ENCODE measurements around the gene HIGD1B. TPM values are rescaled to one million over a fixed set of nuclear protein-coding genes. Genes with fewer than 3 reads are reported as not detected.

The HIGD1B gene
- total RNA-seq, 2 experiments from 2014 or later = not detected

GRCh38 chr17:44840274-44840673 lies 7.4 kb upstream of the HIGD1B start:
- Histone ChIP-seq H2AFZ (ENCODE audit: low read length) (no peak overlapping the region), H4K20me1 (ENCODE audit: insufficient read depth, low read length) (no peaks in the 10 kb centered on the region), H3K36me3 (ENCODE audit: insufficient read depth, low read length) (no peaks in the 10 kb centered on the region), H3K9me3 (ENCODE audit: low read length) (no peaks in the 10 kb centered on the region), H3K9me2 (ENCODE audit: insufficient read depth, low read length) (no peaks in the 10 kb centered on the region), H3K79me2 (ENCODE audit: insufficient read depth, low read depth, low read length) (no peaks in the 10 kb centered on the region), H3K4me1 (ENCODE audit: insufficient read depth, low read length, poor library complexity, severe bottlenecking) (no peaks in the 10 kb centered on the region), H3K4me3 (ENCODE audit: low read depth, low read length, poor library complexity, severe bottlenecking) (no peak overlapping the region), H3K27ac (ENCODE audit: low read depth, low read length, poor library complexity, severe bottlenecking) (no peak overlapping the region), H3K4me2 (ENCODE audit: low read length) (no peak overlapping the region)
- no TSS peak for BruUV-seq (replicated peaks)
- no peak for TF ChIP-seq CTCF (conservative IDR thresholded peaks at IDR 0.05; ENCODE audit: low read length)
- TF ChIP-seq EZH2phosphoT487 (IDR thresholded peaks at IDR 0.05; ENCODE audit: borderline replicate concordance, low read depth, low read length) = no peak
- CTCF ChIA-PET (ENCODE audit: unreplicated experiment) = interaction anchor here (1.2 kb wide), 1 partner anchor 65 kb away, joined by 5 read pairs; no protein-coding TSS in a partner anchor
- POLR2A ChIA-PET = no interaction called here
- DNase-seq (ENCODE audit: low spot score) = no peak
- intact Hi-C loops (cut with micrococcal nuclease; ENCODE audit: unreplicated experiment) = no loop called here

GRCh38 chr17:44840936-44841335 lies 6.7 kb upstream of the HIGD1B start:
- DNase-seq (ENCODE audit: low spot score) = no peak
- H3K4me2 ChIP-seq (ENCODE audit: low read length) = no peak overlapping the region
- CTCF ChIA-PET (ENCODE audit: unreplicated experiment) = interaction anchor here (1.2 kb wide), 1 partner anchor 65 kb away, joined by 5 read pairs; no protein-coding TSS in a partner anchor
- H3K4me1 ChIP-seq (ENCODE audit: insufficient read depth, low read length, poor library complexity, severe bottlenecking) = no peaks in the 10 kb centered on the region
- intact Hi-C loops (cut with micrococcal nuclease; ENCODE audit: unreplicated experiment) = no loop called here
- H2AFZ ChIP-seq (ENCODE audit: low read length) = no peak overlapping the region
- H4K20me1 ChIP-seq (ENCODE audit: insufficient read depth, low read length) = no peaks in the 10 kb centered on the region
- POLR2A ChIA-PET = interaction anchor here (0.7 kb wide), 1 partner anchor 518 kb away, joined by 3 read pairs; no protein-coding TSS in a partner anchor
- H3K79me2 ChIP-seq (ENCODE audit: insufficient read depth, low read depth, low read length) = no peaks in the 10 kb centered on the region
- TF ChIP-seq EZH2phosphoT487 (IDR thresholded peaks at IDR 0.05; ENCODE audit: borderline replicate concordance, low read depth, low read length) = no peak
- TF ChIP-seq CTCF (conservative IDR thresholded peaks at IDR 0.05; ENCODE audit: low read length) = no peak
- no peak overlapping the region for H3K27ac ChIP-seq (ENCODE audit: low read depth, low read length, poor library complexity, severe bottlenecking)
- no peak overlapping the region for H3K4me3 ChIP-seq (ENCODE audit: low read depth, low read length, poor library complexity, severe bottlenecking)
- no peaks in the 10 kb centered on the region for H3K36me3 ChIP-seq (ENCODE audit: insufficient read depth, low read length)
- BruUV-seq (replicated peaks) = no TSS peak
- no peaks in the 10 kb centered on the region for H3K9me2 ChIP-seq (ENCODE audit: insufficient read depth, low read length)
- H3K9me3 ChIP-seq (ENCODE audit: low read length) = no peaks in the 10 kb centered on the region

- H2AFZ ChIP-seq (ENCODE audit: low read length) = no peak overlapping the region
- no peak overlapping the region for H3K27ac ChIP-seq (ENCODE audit: low read depth, low read length, poor library complexity, severe bottlenecking)
- H3K79me2 ChIP-seq (ENCODE audit: insufficient read depth, low read depth, low read length) = no peaks in the 10 kb centered on the region
- H3K4me2 ChIP-seq (ENCODE audit: low read length) = no peak overlapping the region
- no peak for TF ChIP-seq EZH2phosphoT487 (IDR thresholded peaks at IDR 0.05; ENCODE audit: borderline replicate concordance, low read depth, low read length)
- no peak for TF ChIP-seq CTCF (conservative IDR thresholded peaks at IDR 0.05; ENCODE audit: low read length)
- no peaks in the 10 kb centered on the region for H4K20me1 ChIP-seq (ENCODE audit: insufficient read depth, low read length)
- no peak overlapping the region for H3K4me3 ChIP-seq (ENCODE audit: low read depth, low read length, poor library complexity, severe bottlenecking)
- no peaks in the 10 kb centered on the region for H3K4me1 ChIP-seq (ENCODE audit: insufficient read depth, low read length, poor library complexity, severe bottlenecking)
- intact Hi-C loops (cut with micrococcal nuclease; ENCODE audit: unreplicated experiment) = no loop called here
- H3K9me2 ChIP-seq (ENCODE audit: insufficient read depth, low read length) = no peaks in the 10 kb centered on the region
- ChIA-PET POLR2A (no interaction called here), CTCF (ENCODE audit: unreplicated experiment) (no interaction called here)
- peaks cover 4% of the 10 kb centered on the region; the same call in 1 of the 2 replicates for H3K36me3 ChIP-seq (ENCODE audit: insufficient read depth, low read length)
- no TSS peak for BruUV-seq (replicated peaks)
- H3K9me3 ChIP-seq (ENCODE audit: low read length) = no peaks in the 10 kb centered on the region
- no peak for DNase-seq (ENCODE audit: low spot score)
Measured at GRCh38 chr17:44842748-44843147, 4.9 kb upstream of the HIGD1B start.

Measured in OCI-LY7 (cell line).